ENCODE data around the gene TBC1D1.

TBC1D1 gene

GRCh38 chr4:38084877-38085711, 194.2 kb downstream of the TBC1D1 start:
- DNase-seq, result no peak

DNA sequence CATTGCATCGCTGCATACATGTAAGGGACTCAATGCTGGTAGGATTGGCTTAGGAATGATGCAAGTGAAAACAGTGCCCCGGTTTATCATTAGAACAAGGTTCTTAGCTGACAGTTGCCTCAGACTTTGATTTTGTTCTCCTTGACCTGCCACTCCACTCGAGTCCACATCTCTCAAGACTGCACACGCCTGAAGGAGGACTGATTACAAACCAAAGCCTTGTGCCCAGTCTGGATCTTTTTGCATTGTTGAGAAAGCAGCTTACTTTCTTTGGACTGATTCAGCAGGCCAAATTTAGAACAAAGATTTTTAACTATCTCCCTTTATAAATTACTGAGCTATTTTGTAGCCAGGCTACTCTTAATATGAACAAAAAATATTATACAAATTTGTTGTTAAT, 194.9 kb downstream of the TBC1D1 start:
- DNase-seq, result no peak

DNA sequence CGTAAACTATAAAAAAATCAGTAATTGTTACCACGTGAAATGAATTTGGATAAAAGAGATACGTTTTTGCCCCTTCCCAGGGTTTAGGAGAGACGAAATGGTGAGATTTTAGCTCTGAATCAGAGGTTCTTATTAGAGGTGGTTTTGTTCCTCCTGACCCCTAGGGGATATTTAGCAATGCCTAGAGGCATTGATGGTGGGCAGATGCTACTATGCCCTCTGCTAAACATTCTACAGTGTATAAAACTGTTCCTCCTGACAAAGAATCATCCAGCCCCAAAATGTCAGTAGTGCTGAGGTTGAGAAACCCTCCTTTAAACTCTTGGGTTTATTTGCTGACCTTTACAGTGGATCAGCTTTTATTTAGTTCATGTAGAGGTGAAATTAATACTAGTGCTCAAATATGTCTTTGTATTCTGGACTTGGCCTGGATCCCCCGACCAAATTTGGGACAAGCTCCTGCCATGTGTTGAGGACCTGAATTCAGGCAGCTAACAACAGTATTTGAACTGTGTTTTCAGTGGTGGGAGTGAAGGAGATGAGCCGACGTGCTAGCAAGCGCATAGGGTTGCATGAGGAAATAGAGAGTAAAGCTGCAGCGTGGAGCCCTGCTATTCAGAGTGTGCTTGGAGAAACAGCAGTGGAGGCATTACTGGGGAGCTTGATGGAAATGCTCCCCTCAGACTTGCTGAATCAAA, 195.4 kb downstream of the TBC1D1 start:
- no peak for DNase-seq

- no peak for DNase-seq
Measured at GRCh38 chr4:38086849-38087226, 196.0 kb downstream of the TBC1D1 start.

GRCh38 chr4:38088321-38088720, 197.4 kb downstream of the TBC1D1 start:
- DNase-seq, result no peak

DNA sequence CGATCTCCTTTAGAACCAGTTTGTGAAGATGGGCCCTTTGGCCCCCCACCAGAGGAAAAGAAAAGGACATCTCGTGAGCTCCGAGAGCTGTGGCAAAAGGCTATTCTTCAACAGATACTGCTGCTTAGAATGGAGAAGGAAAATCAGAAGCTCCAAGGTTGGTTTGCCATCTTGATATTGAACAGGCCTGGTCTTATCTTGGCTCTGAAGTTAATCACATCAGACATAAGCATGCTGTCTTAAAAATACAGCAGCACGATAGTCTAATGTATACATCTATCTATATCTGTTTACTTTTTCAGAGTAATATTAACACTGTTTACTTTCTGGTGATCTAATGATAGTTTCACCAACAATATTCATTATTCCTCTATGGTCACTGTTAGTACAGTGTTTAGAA, 199.1 kb downstream of the TBC1D1 start:
- no peak for DNase-seq

GRCh38 chr4:38090455-38091246, 199.8 kb downstream of the TBC1D1 start:
- DNase-seq, result no peak

GRCh38 chr4:38091636-38092035, 200.8 kb downstream of the TBC1D1 start:
- no peak for DNase-seq

GRCh38 chr4:38092701-38093100, 201.8 kb downstream of the TBC1D1 start:
- DNase-seq, result no peak

DNA sequence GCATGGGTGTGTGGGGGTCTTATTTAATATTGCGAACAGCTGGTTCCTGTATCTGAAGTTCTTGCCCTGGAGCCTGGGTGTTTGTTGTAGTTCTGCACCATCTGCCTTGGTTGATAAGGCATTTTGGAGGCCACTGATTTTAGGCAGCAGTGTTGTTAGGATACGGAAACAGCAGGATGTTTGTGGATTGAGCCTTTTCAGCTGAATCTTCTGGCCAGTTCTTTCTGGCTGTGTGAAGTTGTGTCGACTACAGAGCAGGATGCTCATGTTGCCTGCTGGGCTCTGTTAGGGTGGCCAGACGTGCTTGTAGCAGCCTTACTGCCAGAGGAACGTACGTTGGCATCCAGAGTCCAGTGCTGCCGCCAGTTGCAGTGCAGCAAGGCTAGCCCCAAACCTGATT, 203.5 kb downstream of the TBC1D1 start:
- DNase-seq, result no peak

DNA sequence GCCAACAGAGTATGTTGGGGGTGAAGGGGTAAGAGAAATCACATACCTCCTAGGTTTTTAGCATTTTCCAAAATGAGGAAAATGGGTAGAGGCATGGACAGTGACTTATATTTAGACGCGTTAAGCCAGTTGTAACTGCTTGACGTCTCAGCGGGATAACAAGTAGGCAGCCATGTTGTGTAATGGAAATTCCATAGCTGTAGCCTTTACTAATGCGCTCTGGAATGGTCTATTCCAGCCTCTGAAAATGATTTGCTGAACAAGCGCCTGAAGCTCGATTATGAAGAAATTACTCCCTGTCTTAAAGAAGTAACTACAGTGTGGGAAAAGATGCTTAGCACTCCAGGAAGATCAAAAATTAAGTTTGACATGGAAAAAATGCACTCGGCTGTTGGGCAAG, 204.8 kb downstream of the TBC1D1 start:
- DNase-seq, result no peak

GRCh38 chr4:38097818-38098217, 206.9 kb downstream of the TBC1D1 start:
- no peak for DNase-seq

DNA sequence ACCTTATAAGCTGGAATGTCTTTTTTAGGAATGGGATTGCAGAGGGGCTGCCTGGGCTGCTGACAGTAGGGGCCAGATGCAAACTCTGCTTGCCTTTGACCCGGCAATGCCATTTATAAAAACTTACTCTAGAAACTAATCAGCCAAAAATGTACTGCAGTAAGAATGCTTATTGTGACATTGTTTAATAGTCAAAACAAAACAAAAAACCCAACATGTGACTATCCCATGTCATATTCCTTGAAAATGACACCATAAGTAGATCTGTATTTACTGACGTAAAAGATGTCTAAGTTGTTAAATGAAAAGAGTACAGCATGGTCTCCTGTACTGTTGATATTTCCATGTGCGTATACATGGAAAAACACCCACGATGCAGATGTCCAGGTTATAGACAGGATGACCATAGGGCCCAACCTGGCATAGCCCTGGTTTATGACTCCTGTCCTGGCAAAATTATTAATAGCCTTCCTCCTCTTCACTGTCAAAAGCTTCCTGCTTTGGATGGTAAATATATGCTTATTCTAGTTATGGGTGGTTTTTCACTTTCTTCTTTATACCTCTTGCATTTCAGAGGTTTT, 208.2 kb downstream of the TBC1D1 start:
- DNase-seq, result no peak

DNA sequence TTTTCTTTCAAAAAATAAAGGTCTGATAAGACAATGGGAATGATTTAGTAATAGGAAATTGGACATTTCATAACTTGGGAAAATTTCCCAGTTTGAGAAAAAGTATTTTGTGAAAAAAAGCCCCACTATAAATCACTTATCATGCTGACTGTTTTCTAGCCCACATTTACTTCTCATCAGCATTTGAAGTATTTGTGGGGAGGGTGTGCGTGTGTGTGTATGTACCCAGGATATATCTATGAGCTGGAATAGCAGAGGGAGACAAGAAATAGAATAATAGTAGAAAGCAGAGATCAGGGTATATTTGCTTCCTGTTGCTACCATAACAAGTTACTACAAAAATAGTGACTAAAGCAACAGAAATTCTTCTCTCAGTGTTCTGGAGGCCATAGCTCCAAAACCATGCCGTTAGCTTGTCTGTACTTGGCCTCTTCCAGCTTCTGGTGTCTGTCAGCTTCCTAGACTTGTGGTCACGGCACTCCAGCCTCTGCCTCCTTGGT, 209.1 kb downstream of the TBC1D1 start:
- no peak for DNase-seq

- DNase-seq, result no peak
Measured at GRCh38 chr4:38100474-38101255, 209.8 kb downstream of the TBC1D1 start.

- no peak for DNase-seq
Measured at GRCh38 chr4:38101563-38101962, 210.7 kb downstream of the TBC1D1 start.

DNA sequence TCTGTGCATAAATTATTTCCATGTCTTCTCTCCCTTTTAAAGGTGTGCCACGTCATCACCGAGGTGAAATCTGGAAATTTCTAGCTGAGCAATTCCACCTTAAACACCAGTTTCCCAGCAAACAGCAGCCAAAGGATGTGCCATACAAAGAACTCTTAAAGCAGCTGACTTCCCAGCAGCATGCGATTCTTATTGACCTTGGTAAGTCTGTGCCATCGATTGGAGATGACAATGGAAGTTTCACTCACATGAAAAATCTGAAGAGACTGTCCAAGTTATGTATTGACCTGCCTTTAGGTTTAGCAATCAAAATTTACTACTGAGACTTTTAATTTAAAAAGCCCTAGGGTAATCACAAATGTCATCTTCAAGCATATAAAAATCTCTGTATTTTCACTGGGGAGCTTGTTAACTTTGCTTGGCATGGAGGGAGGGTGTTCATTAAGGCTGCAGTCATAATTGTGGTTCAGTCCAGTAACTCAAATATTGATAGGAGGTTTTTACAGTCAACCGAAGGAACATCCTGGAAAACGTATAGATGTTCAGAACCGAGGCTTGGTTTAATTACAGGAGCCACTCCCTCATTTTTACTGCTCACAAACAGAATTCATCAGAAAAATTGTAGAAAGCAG, 212.2 kb downstream of the TBC1D1 start:
- DNase-seq, result no peak

DNA sequence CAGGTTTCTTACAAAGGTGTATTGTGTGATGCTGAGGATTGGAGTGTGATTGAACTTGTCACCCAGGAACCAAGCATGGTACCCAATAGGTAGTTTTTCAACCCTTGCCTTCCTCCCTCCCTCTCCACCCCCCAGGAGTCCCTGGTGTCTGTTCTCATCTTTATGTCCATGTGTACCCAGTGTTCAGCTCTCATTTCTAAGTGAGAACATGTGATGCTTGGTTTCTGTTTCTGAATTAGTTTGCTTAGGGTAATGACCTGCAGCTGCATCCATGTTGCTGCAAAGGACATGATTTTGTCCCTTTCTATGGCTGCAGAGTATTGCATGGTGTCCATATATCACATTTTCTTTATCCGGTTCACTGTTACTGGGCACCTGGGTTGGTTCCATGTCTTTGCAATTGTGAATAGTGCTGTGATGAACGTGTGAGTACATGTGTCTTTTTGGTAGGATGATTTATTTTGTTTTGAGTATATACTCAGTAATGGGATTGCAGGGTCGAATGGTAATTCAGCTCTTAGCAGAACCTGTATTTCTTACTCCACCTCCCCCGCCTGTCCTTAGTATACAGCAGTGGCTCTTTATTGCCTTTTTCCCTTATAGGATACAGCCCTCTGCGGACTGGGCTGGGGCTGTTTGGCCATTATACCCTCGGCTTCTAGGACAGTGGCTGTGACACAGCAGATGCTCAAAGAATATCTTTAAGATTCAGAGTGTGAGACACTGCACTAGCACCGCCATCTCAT, 214.8 kb downstream of the TBC1D1 start:
- no peak for DNase-seq

DNA sequence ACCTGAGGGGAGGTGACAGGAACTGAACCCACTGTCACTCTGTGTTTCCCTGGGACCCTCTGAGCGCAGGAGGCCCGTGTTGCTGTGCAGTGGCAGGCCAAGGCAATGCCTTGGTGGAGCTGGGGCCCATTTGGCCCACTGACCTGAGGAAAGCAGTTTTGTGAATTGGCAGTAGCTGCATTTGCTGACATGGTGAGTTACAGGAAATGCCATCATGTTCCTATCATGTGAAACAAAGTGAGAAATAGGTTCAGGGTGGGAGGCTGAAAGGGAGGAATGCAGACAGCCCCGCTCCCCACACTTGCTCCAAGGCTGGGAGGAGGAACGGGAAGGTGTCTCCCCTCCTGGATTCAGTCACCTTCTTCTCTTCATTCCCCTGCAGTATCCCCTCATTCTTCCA, 215.4 kb downstream of the TBC1D1 start:
- no peak for DNase-seq

DNA sequence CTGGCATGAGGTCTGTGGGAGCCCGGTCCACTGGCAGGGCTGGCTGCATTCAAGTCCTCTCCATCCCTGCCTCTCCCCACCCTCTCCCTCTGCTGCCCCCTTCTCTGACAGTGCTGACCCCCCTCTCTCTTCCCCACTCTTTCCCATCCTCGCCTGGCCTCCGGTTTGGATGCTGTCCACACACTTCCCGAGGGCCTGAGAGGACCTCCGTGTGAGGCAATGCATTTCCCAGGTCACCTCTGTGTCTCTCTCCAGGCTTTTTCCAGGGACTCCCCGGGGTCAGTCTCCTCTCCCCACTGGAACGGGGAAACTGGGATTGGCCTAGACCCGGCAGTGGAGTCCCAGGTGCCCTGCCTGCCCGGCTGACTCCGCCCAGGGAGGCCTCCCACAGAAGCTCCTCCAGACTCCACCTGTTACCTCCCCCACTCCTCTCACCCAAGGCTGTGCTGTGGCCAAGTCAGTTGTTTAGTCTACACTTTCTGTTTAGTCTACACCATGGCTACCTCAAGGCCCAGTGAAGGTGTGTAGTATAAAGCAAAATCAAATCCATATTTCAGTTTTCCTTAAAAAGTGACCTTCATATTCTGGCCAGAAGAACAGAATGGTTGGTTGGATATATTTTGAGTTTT, 216.1 kb downstream of the TBC1D1 start:
- DNase-seq, result no peak

GRCh38 chr4:38107818-38108217, 216.9 kb downstream of the TBC1D1 start:
- DNase-seq, result no peak

Data from stimulated activated CD4-positive, alpha-beta T cell treated with anti-CD3 and anti-CD28 coated beads, Interleukin-2, amount 100 ng/mL, for 48 hours (primary cell).